Testis (tissue), 2 donors: Measurements from ENCODE around the gene ZNF333.

Experiments used
- POLR2A ChIP-seq: fragments of 450-650 bp; IDR thresholded peaks from one replicate; pipeline ENCODE4 v1.6.1; 2017; ENCODE audit warnings: antibody characterized with exemption, mild to moderate bottlenecking, moderate library complexity
- TF ChIP-seq, protein P1 (sequence below), 3 experiments: fragments of 450-650 bp in 2 of 3; fragments of 200-600 bp in 1 of 3; sonication (generic) in 1 of 3; IDR thresholded peaks; one replicate each; pipeline ENCODE4 v1.5.1; 2016 to 2019; ENCODE audit warnings: antibody characterized with exemption in 3 of 3, mild to moderate bottlenecking in 2 of 3, moderate library complexity in 1 of 3

DNA sequence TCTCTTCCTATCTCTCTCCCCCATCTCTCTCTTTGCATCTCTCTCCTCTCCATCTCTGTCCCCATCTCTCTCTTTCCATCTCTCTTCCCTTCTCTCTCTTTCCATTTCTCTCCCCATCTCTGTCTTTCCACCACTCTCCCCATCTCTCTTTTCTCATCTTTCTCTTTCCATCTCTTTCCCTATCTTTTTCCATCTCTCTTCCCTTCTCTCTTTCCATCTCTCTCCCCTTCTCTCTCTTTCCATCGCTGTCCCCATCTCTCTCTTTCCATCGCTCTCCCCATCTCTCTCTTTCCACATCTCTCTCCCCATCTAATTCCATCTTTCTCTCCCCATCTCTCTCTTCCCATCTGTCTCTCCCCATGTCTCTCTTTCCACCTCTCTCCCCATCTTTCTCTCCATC is 39.7 kb upstream of the ZNF333 start:
- no peak for TF ChIP-seq POLR2A
- TF ChIP-seq, protein P1, sequence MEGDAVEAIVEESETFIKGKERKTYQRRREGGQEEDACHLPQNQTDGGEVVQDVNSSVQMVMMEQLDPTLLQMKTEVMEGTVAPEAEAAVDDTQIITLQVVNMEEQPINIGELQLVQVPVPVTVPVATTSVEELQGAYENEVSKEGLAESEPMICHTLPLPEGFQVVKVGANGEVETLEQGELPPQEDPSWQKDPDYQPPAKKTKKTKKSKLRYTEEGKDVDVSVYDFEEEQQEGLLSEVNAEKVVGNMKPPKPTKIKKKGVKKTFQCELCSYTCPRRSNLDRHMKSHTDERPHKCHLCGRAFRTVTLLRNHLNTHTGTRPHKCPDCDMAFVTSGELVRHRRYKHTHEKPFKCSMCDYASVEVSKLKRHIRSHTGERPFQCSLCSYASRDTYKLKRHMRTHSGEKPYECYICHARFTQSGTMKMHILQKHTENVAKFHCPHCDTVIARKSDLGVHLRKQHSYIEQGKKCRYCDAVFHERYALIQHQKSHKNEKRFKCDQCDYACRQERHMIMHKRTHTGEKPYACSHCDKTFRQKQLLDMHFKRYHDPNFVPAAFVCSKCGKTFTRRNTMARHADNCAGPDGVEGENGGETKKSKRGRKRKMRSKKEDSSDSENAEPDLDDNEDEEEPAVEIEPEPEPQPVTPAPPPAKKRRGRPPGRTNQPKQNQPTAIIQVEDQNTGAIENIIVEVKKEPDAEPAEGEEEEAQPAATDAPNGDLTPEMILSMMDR (IDR thresholded peaks at IDR 0.05) = no peak
